ENCODE data around the gene HDC. TPM values are rescaled to one million over a fixed set of nuclear protein-coding genes. Genes with fewer than 3 reads are reported as not detected.

Gene HDC
- total RNA-seq, 1 donor, result not detected

GRCh38 chr15:50229336-50229735 lies 36.2 kb downstream of the HDC start:
- no peak for DNase-seq (ENCODE audit: low read depth)
- no peak overlapping the region for H3K4me3 ChIP-seq (ENCODE audit: low read depth, low read length)
- no peak for TF ChIP-seq CTCF (IDR thresholded peaks at IDR 0.05; ENCODE audit: insufficient read depth, low read depth, low read length)

GRCh38 chr15:50228866-50229265 lies 36.7 kb downstream of the HDC start:
- H3K4me3 ChIP-seq (ENCODE audit: low read depth, low read length), result no peak overlapping the region
- DNase-seq (ENCODE audit: low read depth), result no peak
- no peak for TF ChIP-seq CTCF (IDR thresholded peaks at IDR 0.05; ENCODE audit: insufficient read depth, low read depth, low read length)

GRCh38 chr15:50227076-50227475 lies 38.5 kb downstream of the HDC start:
- DNase-seq (ENCODE audit: low read depth), result peak; percentile 24
- H3K4me3 ChIP-seq (ENCODE audit: low read depth, low read length), result no peak overlapping the region
- no peak for TF ChIP-seq CTCF (IDR thresholded peaks at IDR 0.05; ENCODE audit: insufficient read depth, low read depth, low read length)

- no peak for DNase-seq (ENCODE audit: low read depth)
- TF ChIP-seq CTCF (IDR thresholded peaks at IDR 0.05; ENCODE audit: insufficient read depth, low read depth, low read length), result no peak
- H3K4me3 ChIP-seq (ENCODE audit: low read depth, low read length), result no peak overlapping the region
Observed at GRCh38 chr15:50225938-50226337, 39.6 kb downstream of the HDC start.

- no peak overlapping the region for H3K4me3 ChIP-seq (ENCODE audit: low read depth, low read length)
- TF ChIP-seq CTCF (IDR thresholded peaks at IDR 0.05; ENCODE audit: insufficient read depth, low read depth, low read length), result no peak
- no peak for DNase-seq (ENCODE audit: low read depth)
Observed at GRCh38 chr15:50225057-50225456, 40.5 kb downstream of the HDC start.

- no peak overlapping the region for H3K4me3 ChIP-seq (ENCODE audit: low read depth, low read length)
- TF ChIP-seq CTCF (IDR thresholded peaks at IDR 0.05; ENCODE audit: insufficient read depth, low read depth, low read length), result no peak
- DNase-seq (ENCODE audit: low read depth), result peak; percentile 49
Observed at GRCh38 chr15:50224606-50225005, 40.9 kb downstream of the HDC start.

GRCh38 chr15:50222181-50222580 lies 43.3 kb downstream of the HDC start:
- TF ChIP-seq CTCF (IDR thresholded peaks at IDR 0.05; ENCODE audit: insufficient read depth, low read depth, low read length), result no peak
- no peak for DNase-seq (ENCODE audit: low read depth)
- H3K4me3 ChIP-seq (ENCODE audit: low read depth, low read length), result no peak overlapping the region
